ENCODE results near the gene CSNK1G3.

Gene CSNK1G3

GRCh38 chr5:123496892-123497291 lies 15.1 kb upstream of the CSNK1G3 start:
- Histone ChIP-seq H3K27me3 (replicated peaks in 2 of 5; ENCODE audit: control insufficient read depth in 4 of 5, insufficient read depth in 5 of 5, low read length in 4 of 5) (no peaks in the 10 kb centered on the region), H3K9me3 (ENCODE audit: control extremely low read depth in 1 of 5, control insufficient read depth in 4 of 5, insufficient read depth in 2 of 5, low read depth in 1 of 5, low read length in 4 of 5) (no peaks in the 10 kb centered on the region), H3K27ac (ENCODE audit: insufficient read depth in 1 of 2, low read depth in 1 of 2, low read length in 2 of 2, poor library complexity in 1 of 2, severe bottlenecking in 2 of 2) (no peak overlapping the region), H3K36me3 (ENCODE audit: control insufficient read depth in 4 of 4, insufficient read depth in 4 of 4, low read length in 3 of 4) (no peaks in the 10 kb centered on the region), H3K4me1 (ENCODE audit: control extremely low read depth in 1 of 4, control insufficient read depth in 4 of 4, insufficient read depth in 4 of 4, low read length in 3 of 4) (no peaks in the 10 kb centered on the region), H3K4me3 (ENCODE audit: control insufficient read depth in 1 of 7, extremely low read depth in 1 of 7, insufficient read depth in 4 of 7, low read depth in 2 of 7, low read length in 6 of 7) (no peak overlapping the region)
- no peak for DNase-seq
- POLR2A ChIA-PET, result no interaction called here
- CTCF ChIA-PET, result no interaction called here
- no CpG with 5 or more reads among the region's 3 CpGs for WGBS (ENCODE audit: insufficient coverage)

- no peak for DNase-seq
- Histone ChIP-seq H3K36me3 (ENCODE audit: control insufficient read depth in 4 of 4, insufficient read depth in 4 of 4, low read length in 3 of 4) (no peaks in the 10 kb centered on the region), H3K9me3 (ENCODE audit: control extremely low read depth in 1 of 5, control insufficient read depth in 4 of 5, insufficient read depth in 2 of 5, low read depth in 1 of 5, low read length in 4 of 5) (no peaks in the 10 kb centered on the region), H3K4me1 (ENCODE audit: control extremely low read depth in 1 of 4, control insufficient read depth in 4 of 4, insufficient read depth in 4 of 4, low read length in 3 of 4) (no peaks in the 10 kb centered on the region), H3K4me3 (ENCODE audit: control insufficient read depth in 1 of 7, extremely low read depth in 1 of 7, insufficient read depth in 4 of 7, low read depth in 2 of 7, low read length in 6 of 7) (no peak overlapping the region), H3K27ac (ENCODE audit: insufficient read depth in 1 of 2, low read depth in 1 of 2, low read length in 2 of 2, poor library complexity in 1 of 2, severe bottlenecking in 2 of 2) (no peak overlapping the region), H3K27me3 (replicated peaks in 2 of 5; ENCODE audit: control insufficient read depth in 4 of 5, insufficient read depth in 5 of 5, low read length in 4 of 5) (no peaks in the 10 kb centered on the region)
- CTCF ChIA-PET, result interaction anchor here (1.2 to 1.4 kb wide), 2 partner anchors 12 to 21 kb away, joined by 3 to 5 read pairs; no protein-coding TSS in a partner anchor
- POLR2A ChIA-PET, result no interaction called here
- WGBS (ENCODE audit: insufficient coverage), result 92% methylated on average over 2 of the region's 4 CpGs
Measured at GRCh38 chr5:123500471-123500870, 11.5 kb upstream of the CSNK1G3 start.

GRCh38 chr5:123502120-123502519 lies 9.9 kb upstream of the CSNK1G3 start:
- CTCF ChIA-PET, result no interaction called here
- no CpG with 5 or more reads among the region's 3 CpGs for WGBS (ENCODE audit: insufficient coverage)
- H3K36me3 ChIP-seq (ENCODE audit: control insufficient read depth in 4 of 4, insufficient read depth in 4 of 4, low read length in 3 of 4), result no peaks in the 10 kb centered on the region

GRCh38 chr5:123503299-123503698 lies 8.7 kb upstream of the CSNK1G3 start:
- POLR2A ChIA-PET, result no interaction called here

More at GRCh38 chr5:123502120-123502519, 9.9 kb upstream of the CSNK1G3 start:
- H3K27ac ChIP-seq (ENCODE audit: insufficient read depth in 1 of 2, low read depth in 1 of 2, low read length in 2 of 2, poor library complexity in 1 of 2, severe bottlenecking in 2 of 2), result no peak overlapping the region
- H3K4me1 ChIP-seq (ENCODE audit: control extremely low read depth in 1 of 4, control insufficient read depth in 4 of 4, insufficient read depth in 4 of 4, low read length in 3 of 4), result no peaks in the 10 kb centered on the region
- POLR2A ChIA-PET, result no interaction called here
- DNase-seq, result no peak
- no peaks in the 10 kb centered on the region for H3K9me3 ChIP-seq (ENCODE audit: control extremely low read depth in 1 of 5, control insufficient read depth in 4 of 5, insufficient read depth in 2 of 5, low read depth in 1 of 5, low read length in 4 of 5)
- H3K27me3 ChIP-seq (replicated peaks in 2 of 5; ENCODE audit: control insufficient read depth in 4 of 5, insufficient read depth in 5 of 5, low read length in 4 of 5), result no peaks in the 10 kb centered on the region
- H3K4me3 ChIP-seq (ENCODE audit: control insufficient read depth in 1 of 7, extremely low read depth in 1 of 7, insufficient read depth in 4 of 7, low read depth in 2 of 7, low read length in 6 of 7), result no peak overlapping the region

GRCh38 chr5:123505633-123506032 lies 6.3 kb upstream of the CSNK1G3 start:
- Histone ChIP-seq H3K27me3 (replicated peaks in 2 of 5; ENCODE audit: control insufficient read depth in 4 of 5, insufficient read depth in 5 of 5, low read length in 4 of 5) (no peaks in the 10 kb centered on the region), H3K4me3 (ENCODE audit: control insufficient read depth in 1 of 7, extremely low read depth in 1 of 7, insufficient read depth in 4 of 7, low read depth in 2 of 7, low read length in 6 of 7) (no peak overlapping the region), H3K4me1 (ENCODE audit: control extremely low read depth in 1 of 4, control insufficient read depth in 4 of 4, insufficient read depth in 4 of 4, low read length in 3 of 4) (no peaks in the 10 kb centered on the region), H3K9me3 (ENCODE audit: control extremely low read depth in 1 of 5, control insufficient read depth in 4 of 5, insufficient read depth in 2 of 5, low read depth in 1 of 5, low read length in 4 of 5) (no peaks in the 10 kb centered on the region), H3K36me3 (ENCODE audit: control insufficient read depth in 4 of 4, insufficient read depth in 4 of 4, low read length in 3 of 4) (no peaks in the 10 kb centered on the region), H3K27ac (ENCODE audit: insufficient read depth in 1 of 2, low read depth in 1 of 2, low read length in 2 of 2, poor library complexity in 1 of 2, severe bottlenecking in 2 of 2) (no peak overlapping the region)
- WGBS (ENCODE audit: insufficient coverage), result 100% methylated on average over 2 of the region's 2 CpGs
- CTCF ChIA-PET, result no interaction called here
- no peak for DNase-seq
- POLR2A ChIA-PET, result no interaction called here

More at GRCh38 chr5:123503299-123503698, 8.7 kb upstream of the CSNK1G3 start:
- Histone ChIP-seq H3K4me3 (ENCODE audit: control insufficient read depth in 1 of 7, extremely low read depth in 1 of 7, insufficient read depth in 4 of 7, low read depth in 2 of 7, low read length in 6 of 7) (no peak overlapping the region), H3K27me3 (replicated peaks in 2 of 5; ENCODE audit: control insufficient read depth in 4 of 5, insufficient read depth in 5 of 5, low read length in 4 of 5) (no peaks in the 10 kb centered on the region), H3K36me3 (ENCODE audit: control insufficient read depth in 4 of 4, insufficient read depth in 4 of 4, low read length in 3 of 4) (no peaks in the 10 kb centered on the region), H3K4me1 (ENCODE audit: control extremely low read depth in 1 of 4, control insufficient read depth in 4 of 4, insufficient read depth in 4 of 4, low read length in 3 of 4) (no peaks in the 10 kb centered on the region), H3K27ac (ENCODE audit: insufficient read depth in 1 of 2, low read depth in 1 of 2, low read length in 2 of 2, poor library complexity in 1 of 2, severe bottlenecking in 2 of 2) (no peak overlapping the region), H3K9me3 (ENCODE audit: control extremely low read depth in 1 of 5, control insufficient read depth in 4 of 5, insufficient read depth in 2 of 5, low read depth in 1 of 5, low read length in 4 of 5) (no peaks in the 10 kb centered on the region)
- CTCF ChIA-PET, result interaction anchor here (1.5 kb wide), 1 partner anchor 14 kb away, joined by 3 read pairs; no protein-coding TSS in a partner anchor
- DNase-seq, result no peak

- no peaks in the 10 kb centered on the region for H3K27me3 ChIP-seq (replicated peaks in 2 of 5; ENCODE audit: control insufficient read depth in 4 of 5, insufficient read depth in 5 of 5, low read length in 4 of 5)
- no peaks in the 10 kb centered on the region for H3K36me3 ChIP-seq (ENCODE audit: control insufficient read depth in 4 of 4, insufficient read depth in 4 of 4, low read length in 3 of 4)
- H3K27ac ChIP-seq (ENCODE audit: insufficient read depth in 1 of 2, low read depth in 1 of 2, low read length in 2 of 2, poor library complexity in 1 of 2, severe bottlenecking in 2 of 2), result no peak overlapping the region
- ChIA-PET POLR2A (no interaction called here), CTCF (interaction anchor here (1.4 kb wide), 1 partner anchor 85 kb away, joined by 5 read pairs; the partner anchor contains the start of gene CEP120)
- DNase-seq, result no peak
- H3K4me3 ChIP-seq (ENCODE audit: control insufficient read depth in 1 of 7, extremely low read depth in 1 of 7, insufficient read depth in 4 of 7, low read depth in 2 of 7, low read length in 6 of 7), result no peak overlapping the region
- H3K4me1 ChIP-seq (ENCODE audit: control extremely low read depth in 1 of 4, control insufficient read depth in 4 of 4, insufficient read depth in 4 of 4, low read length in 3 of 4), result peaks cover 2 to 14% (median 9%) of the 10 kb centered on the region in 4 experiments
- WGBS (ENCODE audit: insufficient coverage), result no CpG with 5 or more reads among the region's 1 CpG
- no peaks in the 10 kb centered on the region for H3K9me3 ChIP-seq (ENCODE audit: control extremely low read depth in 1 of 5, control insufficient read depth in 4 of 5, insufficient read depth in 2 of 5, low read depth in 1 of 5, low read length in 4 of 5)
Measured at GRCh38 chr5:123508441-123508840, 3.5 kb upstream of the CSNK1G3 start.

GRCh38 chr5:123511290-123511647 lies 708 bp upstream of the CSNK1G3 start:
- Histone ChIP-seq H3K27me3 (replicated peaks in 2 of 5; ENCODE audit: control insufficient read depth in 4 of 5, insufficient read depth in 5 of 5, low read length in 4 of 5) (no peaks in the 10 kb centered on the region), H3K36me3 (ENCODE audit: control insufficient read depth in 4 of 4, insufficient read depth in 4 of 4, low read length in 3 of 4) (no peaks in the 10 kb centered on the region), H3K4me3 (ENCODE audit: control insufficient read depth in 1 of 7, extremely low read depth in 1 of 7, insufficient read depth in 4 of 7, low read depth in 2 of 7, low read length in 6 of 7) (peak overlapping the region; percentile 56 to 95 (median 82)), H3K4me1 (ENCODE audit: control extremely low read depth in 1 of 4, control insufficient read depth in 4 of 4, insufficient read depth in 4 of 4, low read length in 3 of 4) (peaks cover 6 to 24% (median 15%) of the 10 kb centered on the region in 4 experiments), H3K9me3 (ENCODE audit: control extremely low read depth in 1 of 5, control insufficient read depth in 4 of 5, insufficient read depth in 2 of 5, low read depth in 1 of 5, low read length in 4 of 5) (no peaks in the 10 kb centered on the region), H3K27ac (ENCODE audit: insufficient read depth in 1 of 2, low read depth in 1 of 2, low read length in 2 of 2, poor library complexity in 1 of 2, severe bottlenecking in 2 of 2) (peak overlapping the region in 1 of 2 experiments; percentile 69)
- DNase-seq, result peak in 1 of 3 donors; percentile 6
- WGBS (ENCODE audit: insufficient coverage), result 90% methylated on average over 2 of the region's 3 CpGs
- CTCF ChIA-PET, result interaction anchor here (1.5 kb wide), 1 partner anchor 88 kb away, joined by 4 read pairs; no protein-coding TSS in a partner anchor
- POLR2A ChIA-PET, result interaction anchor here (1.3 kb wide), 1 partner anchor 89 kb away, joined by 5 read pairs; the partner anchor contains the start of gene CEP120
